Mesothelial cell of epicardium (in vitro differentiated cells): ENCODE data around the gene MZB1. TPM values are rescaled to one million over a fixed set of nuclear protein-coding genes. Genes with fewer than 3 reads are reported as not detected.

ENCODE experiments used
- DNase-seq, 2 experiments: peaks; one replicate each; pipeline ENCODE4 v3.0.0; 2021; ENCODE audit warnings: low spot score in 2 of 2; ENCODE audit not compliant: unreplicated experiment in 2 of 2
- H3K27ac Mint-ChIP-seq: 2 replicates; pipeline ENCODE4 v1.8.0; 2021; ENCODE audit warnings: mixed read lengths
- H3K27me3 Mint-ChIP-seq: 2 replicates; pipeline ENCODE4 v1.8.0; 2021; ENCODE audit warnings: low read depth, mixed read lengths
- H3K36me3 Mint-ChIP-seq: 2 replicates; pipeline ENCODE4 v1.8.0; 2021; ENCODE audit warnings: mixed read lengths
- H3K4me1 Mint-ChIP-seq: 2 replicates; pipeline ENCODE4 v1.8.0; 2021; ENCODE audit warnings: mixed read lengths
- H3K4me3 Mint-ChIP-seq: 2 replicates; pipeline ENCODE4 v1.8.0; 2021; ENCODE audit warnings: mild to moderate bottlenecking, moderate library complexity, mixed read lengths
- H3K9me3 Mint-ChIP-seq: 2 replicates; pipeline ENCODE4 v1.8.0; 2021; ENCODE audit warnings: mixed read lengths
- total RNA-seq: library from RNA; stranded (reverse); gene quantifications from 3 replicates; pipeline ENCODE4 v1.2.1, GENCODE V29; 2021
- TF ChIP-seq, protein P1 (sequence below): fragments of 200-600 bp; sonication (generic); IDR thresholded peaks from one replicate; pipeline ENCODE4 v1.5.0; 2021; ENCODE audit warnings: antibody characterized with exemption; ENCODE audit not compliant: unreplicated experiment

Gene MZB1
- total RNA-seq, 1 donor from 2014 or later = 0.20 TPM

DNA sequence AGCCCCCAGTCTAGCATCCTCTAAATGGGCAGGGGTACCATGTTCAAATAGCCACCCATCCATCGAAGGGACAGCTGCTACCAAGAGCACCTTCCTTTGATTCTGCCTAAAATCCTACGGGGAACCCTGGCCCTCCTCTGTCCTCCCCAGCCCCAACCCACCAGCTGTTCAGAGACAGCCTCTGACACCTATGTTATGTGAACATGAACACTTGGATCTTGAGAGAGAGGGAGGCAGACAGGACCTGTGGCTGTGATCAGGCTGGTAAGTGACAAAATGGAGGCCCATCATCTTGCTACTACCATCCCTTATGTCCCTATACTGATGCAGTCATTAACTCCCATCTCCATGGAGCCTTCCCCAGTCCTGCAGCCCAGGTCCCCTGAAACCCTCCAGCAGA lies 14.8 kb downstream of the MZB1 start:
- no peaks in the 10 kb centered on the region for H3K27me3 Mint-ChIP-seq
- no peak for DNase-seq
- TF ChIP-seq, protein P1, sequence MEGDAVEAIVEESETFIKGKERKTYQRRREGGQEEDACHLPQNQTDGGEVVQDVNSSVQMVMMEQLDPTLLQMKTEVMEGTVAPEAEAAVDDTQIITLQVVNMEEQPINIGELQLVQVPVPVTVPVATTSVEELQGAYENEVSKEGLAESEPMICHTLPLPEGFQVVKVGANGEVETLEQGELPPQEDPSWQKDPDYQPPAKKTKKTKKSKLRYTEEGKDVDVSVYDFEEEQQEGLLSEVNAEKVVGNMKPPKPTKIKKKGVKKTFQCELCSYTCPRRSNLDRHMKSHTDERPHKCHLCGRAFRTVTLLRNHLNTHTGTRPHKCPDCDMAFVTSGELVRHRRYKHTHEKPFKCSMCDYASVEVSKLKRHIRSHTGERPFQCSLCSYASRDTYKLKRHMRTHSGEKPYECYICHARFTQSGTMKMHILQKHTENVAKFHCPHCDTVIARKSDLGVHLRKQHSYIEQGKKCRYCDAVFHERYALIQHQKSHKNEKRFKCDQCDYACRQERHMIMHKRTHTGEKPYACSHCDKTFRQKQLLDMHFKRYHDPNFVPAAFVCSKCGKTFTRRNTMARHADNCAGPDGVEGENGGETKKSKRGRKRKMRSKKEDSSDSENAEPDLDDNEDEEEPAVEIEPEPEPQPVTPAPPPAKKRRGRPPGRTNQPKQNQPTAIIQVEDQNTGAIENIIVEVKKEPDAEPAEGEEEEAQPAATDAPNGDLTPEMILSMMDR = no peak
- no peak overlapping the region for H3K4me3 Mint-ChIP-seq
- H3K36me3 Mint-ChIP-seq = peaks cover 23% of the 10 kb centered on the region
- H3K27ac Mint-ChIP-seq = no peak overlapping the region
- no peaks in the 10 kb centered on the region for H3K9me3 Mint-ChIP-seq
- H3K4me1 Mint-ChIP-seq = no peaks in the 10 kb centered on the region

DNA sequence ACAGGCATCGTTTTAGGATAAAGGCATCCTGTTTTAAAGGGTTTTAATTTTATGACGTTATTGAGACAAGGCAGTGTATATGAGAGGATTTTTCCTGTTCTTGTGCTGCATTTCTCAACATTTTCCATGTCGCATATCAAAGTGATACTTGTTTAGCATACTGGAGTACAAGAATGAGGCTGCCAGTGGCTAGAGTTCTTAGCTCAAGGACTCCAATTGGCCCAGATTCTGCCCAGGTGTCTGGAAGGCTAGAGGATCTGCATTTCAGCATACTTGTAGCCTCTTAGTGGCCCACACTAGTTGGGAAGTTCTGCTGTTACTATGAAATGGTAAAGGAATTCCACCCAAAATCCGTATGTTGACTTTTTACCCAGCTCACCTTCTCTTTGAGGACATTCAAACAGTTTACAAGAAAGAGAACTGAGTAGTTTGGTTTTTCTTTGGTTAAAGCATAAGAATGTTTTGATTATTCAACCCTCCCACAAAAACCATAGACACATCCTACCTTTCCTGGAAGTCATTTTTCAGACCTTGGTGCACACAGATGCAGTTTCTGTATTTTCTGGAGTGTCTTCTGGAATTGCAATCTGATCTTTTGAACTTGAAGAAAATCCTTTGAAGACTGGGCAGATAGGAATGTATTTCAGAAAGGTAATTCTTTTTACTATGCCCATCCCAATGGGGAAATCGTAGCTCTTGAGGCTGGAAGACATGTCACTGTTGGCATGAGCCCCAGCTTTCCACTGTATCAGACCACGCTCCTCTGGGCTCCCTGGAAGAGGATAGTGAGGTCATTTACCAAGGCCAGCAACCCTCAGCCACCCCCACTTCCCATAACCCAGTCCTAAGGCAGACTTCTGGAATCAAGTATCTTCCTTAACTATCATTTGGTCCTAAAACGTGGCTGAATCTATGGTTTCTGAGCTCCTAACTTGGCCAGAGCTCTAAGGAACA lies 18.0 kb downstream of the MZB1 start:
- no peak for DNase-seq
- peaks cover 24% of the 10 kb centered on the region for H3K36me3 Mint-ChIP-seq
- H3K4me1 Mint-ChIP-seq = no peaks in the 10 kb centered on the region
- no peaks in the 10 kb centered on the region for H3K9me3 Mint-ChIP-seq
- H3K27me3 Mint-ChIP-seq = no peaks in the 10 kb centered on the region
- H3K4me3 Mint-ChIP-seq = no peak overlapping the region
- TF ChIP-seq, protein P1 = no peak
- H3K27ac Mint-ChIP-seq = no peak overlapping the region

DNA sequence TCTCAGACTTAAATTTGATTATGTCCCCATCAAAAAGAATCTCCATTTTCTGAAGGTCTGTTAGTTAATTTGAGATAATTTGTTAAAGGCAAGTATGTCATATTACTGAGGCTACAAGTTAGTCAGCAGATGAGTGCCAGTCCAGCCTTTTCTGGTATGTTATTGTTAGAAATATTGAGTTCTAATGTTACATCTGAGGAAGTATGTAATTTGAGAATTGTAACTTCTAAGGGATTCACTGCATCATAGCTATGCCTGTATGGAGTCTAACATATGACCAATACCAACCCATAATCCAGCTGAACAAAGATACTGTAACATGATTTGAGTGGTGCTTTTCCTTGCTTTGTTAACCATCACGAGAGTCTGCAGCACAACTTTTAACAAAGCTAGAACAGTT lies 20.5 kb downstream of the MZB1 start:
- no peaks in the 10 kb centered on the region for H3K27me3 Mint-ChIP-seq
- no peaks in the 10 kb centered on the region for H3K4me1 Mint-ChIP-seq
- no peak overlapping the region for H3K27ac Mint-ChIP-seq
- H3K9me3 Mint-ChIP-seq = no peaks in the 10 kb centered on the region
- H3K36me3 Mint-ChIP-seq = peaks cover 27% of the 10 kb centered on the region
- TF ChIP-seq, protein P1 = no peak
- DNase-seq = no peak
- no peak overlapping the region for H3K4me3 Mint-ChIP-seq

DNA sequence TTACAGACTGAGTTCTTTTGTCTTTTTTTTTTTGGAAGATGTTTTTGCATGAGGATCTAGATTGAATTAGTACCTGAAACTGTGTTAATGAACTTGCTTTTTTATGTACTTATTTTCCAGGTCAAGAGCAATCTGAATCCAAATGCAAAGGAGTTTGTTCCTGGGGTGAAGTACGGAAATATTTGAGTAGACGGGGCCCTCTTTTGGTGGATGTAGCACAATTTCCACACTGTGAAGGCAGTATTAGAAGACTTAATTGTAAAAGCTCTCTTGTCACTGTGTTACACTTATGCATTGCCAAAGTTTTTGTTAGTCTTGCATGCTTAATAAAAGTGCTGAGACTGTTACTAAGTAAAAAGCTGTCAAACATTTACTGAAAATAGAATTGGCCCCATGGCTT lies 21.1 kb downstream of the MZB1 start:
- Mint-ChIP-seq H3K27me3 (no peaks in the 10 kb centered on the region), H3K4me3 (no peak overlapping the region), H3K36me3 (peaks cover 32% of the 10 kb centered on the region), H3K27ac (peak overlapping the region; percentile 20), H3K9me3 (no peaks in the 10 kb centered on the region), H3K4me1 (peaks cover 2% of the 10 kb centered on the region)
- DNase-seq = no peak
- TF ChIP-seq, protein P1 = no peak

DNA sequence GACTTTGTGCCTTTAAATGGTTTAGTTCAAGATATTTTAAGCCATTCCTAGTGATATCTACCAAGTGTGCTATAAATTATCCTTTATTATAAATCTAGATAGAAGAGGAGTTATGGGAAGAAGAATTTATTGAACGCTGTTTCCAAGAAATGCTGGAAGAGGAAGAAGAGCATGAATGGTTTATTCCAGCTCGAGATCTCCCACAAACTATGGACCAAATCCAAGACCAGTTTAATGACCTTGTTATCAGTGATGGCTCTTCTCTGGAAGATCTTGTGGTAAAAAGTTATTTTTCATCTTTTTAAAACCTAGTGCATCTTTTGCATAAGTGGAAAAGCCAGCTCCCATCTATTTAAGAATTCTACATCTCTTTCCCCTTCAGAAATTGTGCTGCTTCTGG lies 25.2 kb downstream of the MZB1 start:
- no peak for DNase-seq
- Mint-ChIP-seq H3K4me3 (no peak overlapping the region), H3K9me3 (no peaks in the 10 kb centered on the region), H3K27me3 (no peaks in the 10 kb centered on the region), H3K4me1 (peaks cover 2% of the 10 kb centered on the region), H3K36me3 (peaks cover 35% of the 10 kb centered on the region), H3K27ac (peak overlapping the region; percentile 66)
- TF ChIP-seq, protein P1 = no peak
